Activated T-cell treated with anti-CD3 and anti-CD28 coated beads for 24 hours (primary cell): ENCODE data around the gene GM2A.
"Not testable (repeated sequence)": the region's sequence is repeated elsewhere in the genome, so short reads cannot be mapped to it uniquely, and the experiment has no call there.

ENCODE experiments used
- DNase-seq: peaks from one replicate; pipeline ENCODE4 v3.0.0-alpha.2; 2020; ENCODE audit warnings: low read depth

GM2A gene

DNA sequence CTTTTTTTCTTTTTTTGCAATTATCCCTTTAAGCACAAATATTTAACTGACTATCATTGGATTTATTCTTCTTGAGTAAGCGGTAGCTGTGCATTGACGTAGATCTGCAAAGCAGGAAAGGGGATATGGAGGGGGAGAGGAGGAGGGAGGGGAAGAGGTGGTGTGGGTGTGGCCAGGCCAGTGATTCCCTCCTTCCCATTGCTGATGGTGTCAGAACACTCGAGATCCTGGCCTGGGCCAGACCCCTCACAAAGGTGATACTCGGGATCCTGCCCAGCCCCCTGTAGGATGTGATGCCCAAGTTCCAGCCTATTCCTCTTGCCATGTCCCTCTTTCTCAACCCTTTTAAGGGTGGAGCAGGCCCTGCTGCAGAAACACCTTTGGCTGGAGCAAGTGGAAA, 40.6 kb downstream of the GM2A start:
- no peak for DNase-seq

DNA sequence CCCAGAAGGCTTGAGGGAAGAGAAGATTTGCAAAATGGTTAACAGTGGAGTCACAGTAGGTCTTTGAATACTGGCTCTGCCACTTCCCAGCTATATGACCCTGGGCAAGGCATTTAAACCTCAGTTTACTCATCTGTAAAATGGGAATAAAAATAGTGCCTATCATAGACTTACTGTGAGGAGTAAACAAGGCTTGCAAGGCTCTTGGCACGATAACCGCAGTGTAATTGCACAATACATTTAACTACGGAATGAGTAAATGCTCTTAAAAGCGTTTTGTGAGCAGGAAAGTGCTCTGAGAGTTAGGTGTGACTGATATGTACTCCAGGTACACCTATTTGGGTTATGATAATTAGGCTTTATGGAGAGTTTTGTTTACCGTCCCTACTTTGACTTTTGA, 42.2 kb downstream of the GM2A start:
- DNase-seq = no peak

DNA sequence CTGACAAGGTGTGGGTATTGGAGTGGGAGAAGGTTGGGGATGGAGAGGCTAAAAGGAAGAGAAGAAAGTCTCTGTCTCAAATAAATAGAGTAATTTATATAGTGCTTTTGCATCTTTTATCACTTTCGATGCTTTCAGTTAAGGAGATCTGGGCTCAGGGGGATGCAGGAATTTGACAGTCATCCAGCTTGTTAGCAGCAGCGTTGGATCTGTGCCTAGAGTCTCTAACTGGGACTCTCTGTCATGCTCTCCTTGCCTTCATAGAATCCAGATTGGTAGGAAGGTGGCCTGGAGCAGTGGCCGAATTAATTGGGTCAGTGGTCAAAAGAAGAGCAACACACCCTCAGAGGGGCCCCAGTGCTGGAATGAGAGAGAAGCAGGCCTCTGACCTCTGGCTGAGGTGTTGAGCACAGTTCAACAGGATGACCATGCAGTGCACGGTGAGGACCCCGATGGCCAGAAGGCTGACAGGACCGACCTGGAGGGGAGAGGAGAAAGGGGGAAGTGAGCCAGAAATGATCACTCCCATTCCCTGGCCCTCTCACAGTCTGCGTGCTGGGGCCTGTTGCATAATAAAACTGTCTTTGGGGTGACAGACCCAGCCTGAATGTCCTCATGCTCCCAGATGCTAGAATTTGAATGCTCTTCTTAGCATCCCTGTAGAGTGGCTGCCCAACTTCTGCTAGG, 42.9 kb downstream of the GM2A start:
- DNase-seq = no peak

DNA sequence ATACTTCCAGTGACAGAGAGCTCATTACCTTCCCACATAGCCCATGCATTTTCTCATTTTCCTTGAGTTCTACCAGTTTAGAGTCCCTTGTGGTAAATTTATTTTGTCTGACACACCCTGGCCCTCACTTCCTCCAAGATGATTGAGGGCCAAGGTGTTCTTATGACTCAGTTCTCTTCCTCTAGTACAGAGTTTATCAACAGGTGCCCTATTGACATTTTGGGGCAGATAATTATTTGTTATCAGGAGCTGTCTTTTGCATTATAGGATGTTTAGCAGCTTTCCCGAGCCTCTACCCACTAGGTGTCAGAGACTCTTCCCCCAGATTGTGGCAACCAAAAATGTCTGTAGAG, 43.5 kb downstream of the GM2A start:
- no peak for DNase-seq

DNA sequence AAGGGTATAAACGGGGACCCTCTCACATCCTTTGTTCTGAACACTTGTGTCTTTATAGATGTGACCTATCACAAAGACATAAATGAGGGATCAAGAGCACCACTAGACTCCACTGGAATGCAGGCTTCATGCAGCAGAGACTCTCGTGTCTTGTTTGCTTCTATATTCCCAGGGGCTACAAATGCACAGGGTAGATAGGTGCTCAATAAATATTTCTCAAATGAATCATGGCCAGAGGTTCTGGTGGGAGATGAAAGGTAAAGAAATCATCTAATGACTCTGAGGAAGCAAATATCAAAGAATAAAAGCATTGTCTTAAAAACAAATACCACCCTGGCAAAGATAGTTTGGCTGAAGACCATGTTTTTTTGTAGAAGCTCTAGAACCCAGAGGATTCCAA, 44.0 kb downstream of the GM2A start:
- no peak for DNase-seq

DNA sequence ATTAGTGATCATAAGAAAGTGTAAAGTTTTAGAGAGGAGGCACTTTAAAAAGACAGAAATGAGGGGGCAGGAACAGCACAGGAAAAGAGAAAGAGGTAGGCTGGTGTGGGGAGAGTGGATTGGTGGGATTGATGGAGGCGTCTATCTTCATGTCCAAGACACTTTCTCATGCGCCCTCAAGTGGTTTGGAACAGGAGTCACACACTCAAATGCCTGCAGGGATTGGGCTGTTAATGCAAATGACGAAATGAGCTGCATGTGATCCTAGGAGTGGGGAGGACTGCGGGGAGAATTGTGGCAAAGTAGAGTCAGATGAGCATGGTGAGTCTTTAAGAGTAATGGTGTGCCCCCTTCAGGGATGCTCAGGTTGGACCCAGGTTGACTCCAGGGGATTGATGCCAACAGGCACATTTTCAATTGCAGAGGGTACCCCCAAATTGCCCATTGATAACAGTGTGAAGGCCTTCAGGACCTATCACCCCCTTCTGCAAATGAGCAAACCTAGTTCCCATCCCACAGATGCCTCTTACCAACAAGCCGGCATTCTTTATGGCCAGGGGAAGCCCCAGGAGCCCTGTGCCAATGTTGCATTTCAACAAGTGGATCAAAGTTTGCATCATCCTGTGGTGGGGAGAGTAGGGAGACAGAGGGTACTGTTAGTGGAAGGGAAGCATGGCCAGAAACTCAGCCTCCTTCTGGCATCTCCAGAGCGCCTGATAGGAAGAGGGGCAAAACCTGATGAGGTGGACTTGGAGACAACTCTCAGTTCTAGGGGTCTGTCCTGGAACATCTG, 45.3 kb downstream of the GM2A start:
- no peak for DNase-seq

DNA sequence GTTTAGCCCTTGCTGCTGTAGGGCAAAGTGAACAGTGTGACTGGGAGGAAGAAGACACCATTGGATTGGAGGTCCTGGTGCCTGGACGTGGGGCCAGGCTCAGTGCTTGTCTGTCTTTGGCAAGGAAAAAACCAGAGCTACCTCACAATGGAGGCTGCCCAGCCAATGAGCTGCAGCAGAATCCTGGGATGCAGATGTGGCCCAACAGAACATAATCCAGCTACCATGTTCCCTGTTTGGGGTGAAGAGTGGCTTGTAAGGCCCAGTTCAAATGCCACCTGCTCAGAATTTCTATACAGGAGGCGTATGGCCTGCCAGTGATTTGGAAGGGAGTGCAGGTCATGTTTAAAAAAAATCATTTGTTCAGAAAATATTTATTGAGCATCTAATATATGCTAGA, 50.7 kb downstream of the GM2A start, which contains the start of gene SLC36A3:
TSS of gene SLC36A3 (minus strand) at position 101 of the 400 bp plus-strand sequence. CDS start 412 bp downstream, outside the sequence.
- DNase-seq = no peak

DNA sequence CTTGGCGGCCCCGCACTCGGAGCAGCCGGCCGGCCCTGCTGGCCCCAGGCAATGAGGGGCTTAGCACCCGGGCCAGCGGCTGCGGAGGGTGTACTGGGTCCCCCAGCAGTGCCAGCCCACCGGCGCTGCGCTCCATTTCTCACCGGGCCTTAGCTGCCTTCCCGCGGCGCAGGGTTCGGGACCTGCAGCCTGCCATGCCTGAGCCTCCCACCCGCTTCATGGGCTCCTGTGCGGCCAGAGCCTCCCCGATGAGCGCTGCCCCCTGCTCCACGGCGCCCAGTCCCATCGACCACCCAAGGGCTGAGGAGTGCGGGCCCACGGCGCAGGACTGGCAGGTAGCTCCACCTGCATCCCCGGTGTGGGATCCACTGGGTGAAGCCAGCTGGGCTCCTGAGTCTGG, 56.3 kb downstream of the GM2A start:
- DNase-seq = not testable (repeated sequence)

DNA sequence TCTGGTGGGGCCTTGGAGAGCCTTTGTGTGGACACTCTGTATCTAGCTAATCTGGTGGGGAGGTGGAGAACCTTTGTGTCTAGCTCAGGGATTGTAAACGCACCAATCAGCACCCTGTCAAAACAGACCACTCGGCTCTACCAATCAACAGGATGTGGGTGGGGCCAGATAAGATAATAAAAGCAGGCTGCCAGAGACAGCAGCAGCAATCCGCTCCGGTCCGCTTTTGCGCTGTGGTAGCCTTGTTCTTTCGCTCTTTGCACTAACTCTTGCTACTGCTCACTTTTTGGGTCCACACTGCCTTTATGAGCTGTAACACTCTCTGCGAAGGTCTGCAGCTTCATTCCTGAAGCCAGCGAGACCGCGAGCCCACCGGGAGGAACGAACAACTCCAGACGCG, 56.8 kb downstream of the GM2A start:
- DNase-seq = not testable (repeated sequence)

DNA sequence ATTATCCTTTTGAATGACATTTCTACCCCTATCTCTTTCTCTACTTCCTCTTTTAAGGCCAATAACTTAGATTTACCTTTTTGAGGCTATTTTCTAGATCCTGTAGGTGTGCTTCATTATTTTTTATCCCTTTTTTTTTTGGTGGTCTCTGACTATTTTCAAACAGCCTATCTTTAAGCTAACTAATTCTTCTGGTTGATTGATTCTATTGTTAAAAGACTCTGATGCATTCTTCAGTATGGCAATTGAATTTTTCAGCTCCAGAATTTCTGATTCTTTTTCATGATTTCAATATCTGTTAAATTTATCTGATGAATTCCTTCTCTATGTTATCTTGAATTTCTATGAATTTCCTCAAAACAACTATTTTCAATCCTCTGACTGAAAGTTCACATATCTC, 57.9 kb downstream of the GM2A start:
- DNase-seq = no peak

DNA sequence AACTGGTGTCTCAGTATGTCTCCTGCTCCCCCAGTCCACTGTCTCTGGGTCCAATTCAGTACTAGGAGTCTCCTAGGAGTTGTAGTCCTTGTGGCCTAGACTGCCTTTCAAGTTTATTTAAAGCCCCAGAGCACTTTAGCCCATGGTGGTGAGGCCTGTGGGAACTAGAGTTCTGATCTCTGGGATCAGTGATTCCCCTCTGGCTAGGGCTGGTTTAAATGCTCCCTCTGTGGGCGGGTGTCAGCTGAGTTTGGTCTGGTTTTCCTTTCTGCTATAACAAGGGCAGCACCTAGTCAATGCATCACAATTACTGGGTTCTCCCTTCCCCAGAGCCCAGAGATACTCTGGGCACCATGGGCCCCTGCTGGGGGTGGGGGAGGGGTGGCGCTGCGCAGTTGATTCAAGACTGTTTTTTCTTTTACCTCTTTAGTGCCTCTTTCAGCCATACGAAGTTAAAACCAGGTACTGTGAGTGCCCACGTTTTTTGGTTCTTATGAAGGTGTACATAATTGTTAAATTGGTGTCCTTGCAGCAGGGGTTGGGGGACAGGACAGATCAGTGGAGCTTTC, 59.9 kb downstream of the GM2A start:
- no peak for DNase-seq

DNA sequence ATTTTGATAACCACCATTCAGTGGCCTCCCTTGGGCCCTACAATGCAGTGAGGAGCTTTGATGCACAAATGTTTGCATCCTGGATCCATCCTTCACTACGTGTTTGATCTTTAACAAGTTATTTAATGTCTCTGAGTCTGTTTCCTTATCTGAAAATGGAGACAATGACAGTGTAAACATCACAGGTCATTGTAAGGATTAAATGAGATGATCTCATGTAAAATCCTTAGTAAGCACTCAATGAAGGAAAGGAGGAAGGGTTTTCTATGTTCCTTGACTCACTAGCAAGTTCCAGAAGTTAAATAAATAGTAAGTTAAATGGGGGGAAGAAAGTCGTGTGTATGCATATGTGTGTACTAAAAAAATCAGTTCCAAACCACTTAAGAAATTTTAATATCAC, 60.4 kb downstream of the GM2A start:
- no peak for DNase-seq

DNA sequence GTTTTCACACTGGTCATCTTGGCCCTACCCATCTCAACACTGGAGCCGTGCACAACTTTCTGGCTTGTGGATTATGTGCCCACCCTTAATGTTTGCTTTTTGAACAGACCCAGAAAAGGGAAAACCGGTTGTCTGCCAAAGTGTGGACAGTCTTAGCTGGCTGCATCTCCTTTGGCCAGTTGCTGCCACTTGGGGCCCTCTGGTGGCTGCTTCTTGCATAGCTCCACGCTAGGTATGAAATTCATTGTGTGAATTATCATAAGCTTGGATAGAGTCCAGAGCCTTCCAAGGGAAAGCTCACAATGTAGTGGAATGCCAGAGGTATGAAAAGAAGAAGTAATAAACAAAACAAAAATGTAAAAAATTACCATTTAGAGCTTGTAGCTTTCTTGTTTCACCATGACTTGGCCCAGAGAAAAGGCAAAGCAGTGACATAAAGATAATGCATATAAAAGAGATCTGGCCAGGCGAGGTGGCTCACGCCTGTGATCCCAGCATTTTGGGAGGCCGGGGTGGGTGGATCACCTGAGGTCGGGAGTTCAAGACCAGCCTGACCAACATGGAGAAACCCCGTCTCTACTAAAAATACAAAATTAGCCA, 63.1 kb downstream of the GM2A start:
- peak; percentile 12 for DNase-seq

DNA sequence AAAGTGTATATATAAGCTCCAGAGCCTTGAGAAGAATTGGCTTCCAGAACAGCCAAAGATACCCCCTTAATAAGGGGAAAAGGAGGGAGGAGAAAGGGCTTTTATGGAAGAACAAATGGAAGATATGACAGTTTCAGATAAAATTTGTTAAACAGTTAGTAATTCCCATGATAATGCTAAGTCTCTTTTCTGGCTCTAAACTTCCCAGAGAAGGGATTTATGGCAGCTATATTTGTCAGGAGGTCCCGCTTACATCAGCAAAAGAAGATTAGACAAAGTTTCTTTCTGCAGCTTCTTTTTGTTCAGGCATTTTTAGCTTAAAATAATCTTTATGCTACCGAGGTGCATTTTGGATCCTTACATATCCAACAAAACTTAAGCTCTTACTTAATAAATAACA, 64.9 kb downstream of the GM2A start:
- no peak for DNase-seq

DNA sequence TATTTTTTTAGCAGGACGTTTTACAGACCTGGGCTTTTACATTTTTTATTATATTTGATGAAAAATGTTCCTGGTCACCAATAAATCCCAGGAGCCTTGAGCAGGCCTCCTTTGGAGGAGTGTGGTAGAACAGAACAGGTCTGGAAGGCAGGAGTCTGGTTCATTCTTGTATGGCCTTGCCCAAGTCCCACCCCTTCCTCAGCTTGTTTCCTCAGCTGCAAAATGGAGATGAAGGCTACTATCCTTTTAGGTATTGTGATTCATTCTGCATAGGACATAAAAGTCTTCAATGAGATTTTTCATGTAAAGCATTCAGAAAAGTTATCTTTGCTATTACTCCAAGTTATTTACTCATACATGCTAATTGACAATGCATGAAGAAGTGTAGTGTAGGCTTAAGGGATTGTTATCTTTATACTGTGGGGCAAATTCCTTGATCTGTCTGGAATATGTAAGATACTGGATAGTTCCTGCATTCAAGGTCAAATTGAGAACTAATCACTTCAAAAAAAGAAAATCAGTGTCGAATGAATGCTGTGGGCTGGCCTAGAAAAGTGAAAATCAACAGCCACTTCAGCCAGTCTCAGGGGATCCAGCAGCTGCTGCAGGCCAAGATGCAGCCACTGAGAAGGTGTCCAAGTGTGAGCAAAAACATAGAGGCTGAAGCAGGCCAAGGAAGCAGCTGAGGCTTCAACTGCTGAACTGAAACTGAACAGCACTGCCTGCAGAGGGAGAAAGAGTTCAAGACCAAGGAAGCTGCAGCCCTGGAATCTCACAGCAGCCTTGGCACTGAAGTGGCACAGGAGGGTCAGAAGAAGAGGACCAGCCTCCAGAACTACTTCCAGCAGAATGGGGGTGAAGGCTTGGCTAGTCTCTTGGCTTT, 66.1 kb downstream of the GM2A start:
- no peak for DNase-seq
